MM.1S (cell line): ENCODE measurements around the gene GATA5.

Source experiments
- DNase-seq: peaks from one replicate; pipeline ENCODE4 v3.0.0-alpha.2; 2015
- H2AFZ ChIP-seq: fragments of 300-600 bp; sonication (generic); 2 replicates; pipeline ENCODE4 v1.6.0; 2016; ENCODE audit warnings: antibody characterized with exemption, low read length
- H3F3A ChIP-seq: fragments of 300-600 bp; sonication (generic); 2 replicates; pipeline ENCODE4 v1.6.1; 2016; ENCODE audit warnings: mild to moderate bottlenecking, antibody characterized with exemption, low read length, moderate library complexity, mixed read lengths; ENCODE audit not compliant: insufficient read depth
- H3K27ac ChIP-seq: fragments of 300-600 bp; sonication (generic); 2 replicates; pipeline ENCODE4 v1.5.1; 2016; ENCODE audit warnings: mild to moderate bottlenecking, low read length
- H3K27me3 ChIP-seq: fragments of 300-600 bp; sonication (generic); replicated peaks from 2 replicates; pipeline ENCODE4 v1.6.0; 2016; ENCODE audit warnings: low read length; ENCODE audit not compliant: insufficient read depth
- H3K36me3 ChIP-seq: fragments of 300-600 bp; sonication (generic); replicated peaks from 2 replicates; pipeline ENCODE4 v1.6.1; 2016; ENCODE audit warnings: mild to moderate bottlenecking, low read length, mixed read lengths; ENCODE audit not compliant: insufficient read depth
- H3K4me1 ChIP-seq: fragments of 300-600 bp; sonication (generic); 2 replicates; pipeline ENCODE4 v1.6.1; 2016; ENCODE audit warnings: low read length, mixed read lengths
- H3K4me2 ChIP-seq: fragments of 300-600 bp; sonication (generic); 2 replicates; pipeline ENCODE4 v1.6.0; 2016; ENCODE audit warnings: low read depth, low read length
- H3K4me3 ChIP-seq: fragments of 300-600 bp; sonication (generic); 2 replicates; pipeline ENCODE4 v1.5.1; 2016; ENCODE audit warnings: low read length, mixed read lengths
- H3K79me2 ChIP-seq: fragments of 300-600 bp; sonication (generic); 2 replicates; pipeline ENCODE4 v1.6.1; 2016; ENCODE audit warnings: mixed run types, low read length, mixed read lengths
- H3K9ac ChIP-seq: fragments of 300-600 bp; sonication (generic); 2 replicates; pipeline ENCODE4 v1.6.1; 2016; ENCODE audit warnings: low read length, mixed read lengths
- H3K9me2 ChIP-seq: fragments of 300-600 bp; sonication (generic); replicated peaks from 2 replicates; pipeline ENCODE4 v1.6.1; 2016; ENCODE audit warnings: mild to moderate bottlenecking, low read length, mixed read lengths; ENCODE audit not compliant: insufficient read depth
- H3K9me3 ChIP-seq: fragments of 300-600 bp; sonication (generic); replicated peaks from 2 replicates; pipeline ENCODE4 v1.6.1; 2016; ENCODE audit warnings: mild to moderate bottlenecking, low read length, mixed read lengths; ENCODE audit not compliant: insufficient read depth
- H4K20me1 ChIP-seq: fragments of 300-600 bp; sonication (generic); 2 replicates; pipeline ENCODE4 v1.6.1; 2016; ENCODE audit warnings: mild to moderate bottlenecking, low read length, moderate library complexity, mixed read lengths; ENCODE audit not compliant: insufficient read depth
- CTCF ChIP-seq: fragments of 300-600 bp; sonication (generic); IDR thresholded peaks from 2 replicates; pipeline ENCODE4 v1.5.1; 2016; ENCODE audit warnings: antibody characterized with exemption, low read length, mixed read lengths
- EZH2 ChIP-seq: fragments of 300-600 bp; sonication (generic); optimal IDR thresholded peaks from 2 replicates; pipeline ENCODE3; 2017; ENCODE audit warnings: low read depth, mild to moderate bottlenecking, antibody characterized with exemption, low read length, mixed read lengths
- EZH2phosphoT487 ChIP-seq: fragments of 300-600 bp; sonication (generic); IDR thresholded peaks from 2 replicates; pipeline ENCODE4 v1.6.1; 2018; ENCODE audit warnings: antibody characterized with exemption, low read length

GATA5 gene

GRCh38 chr20:62518911-62519310 lies 43.1 kb upstream of the GATA5 start:
- Histone ChIP-seq H3K79me2 (no peaks in the 10 kb centered on the region), H3K9me3 (no peaks in the 10 kb centered on the region), H3K27me3 (peaks cover 94% of the 10 kb centered on the region), H3K9ac (no peak overlapping the region), H3F3A (no peaks in the 10 kb centered on the region), H3K27ac (no peak overlapping the region), H3K4me1 (no peaks in the 10 kb centered on the region), H3K36me3 (no peaks in the 10 kb centered on the region), H3K9me2 (no peaks in the 10 kb centered on the region), H2AFZ (no peak overlapping the region), H4K20me1 (no peaks in the 10 kb centered on the region), H3K4me3 (no peak overlapping the region), H3K4me2 (no peak overlapping the region)
- no peak for DNase-seq
- no peak for TF ChIP-seq EZH2
- no peak for TF ChIP-seq CTCF
- no peak for TF ChIP-seq EZH2phosphoT487

GRCh38 chr20:62517901-62518610 lies 42.3 kb upstream of the GATA5 start:
- no peak overlapping the region for H3K4me2 ChIP-seq
- no peaks in the 10 kb centered on the region for H3K9me2 ChIP-seq
- peaks cover 94% of the 10 kb centered on the region for H3K27me3 ChIP-seq
- H3K4me1 ChIP-seq: no peaks in the 10 kb centered on the region
- no peak overlapping the region for H3K4me3 ChIP-seq
- H3K79me2 ChIP-seq: no peaks in the 10 kb centered on the region
- no peaks in the 10 kb centered on the region for H3K36me3 ChIP-seq
- H2AFZ ChIP-seq: no peak overlapping the region
- H3F3A ChIP-seq: no peaks in the 10 kb centered on the region
- no peaks in the 10 kb centered on the region for H3K9me3 ChIP-seq
- no peak overlapping the region for H3K27ac ChIP-seq
- no peak for TF ChIP-seq EZH2
- TF ChIP-seq CTCF: no peak
- no peak for TF ChIP-seq EZH2phosphoT487
- no peak for DNase-seq
- no peaks in the 10 kb centered on the region for H4K20me1 ChIP-seq
- H3K9ac ChIP-seq: no peak overlapping the region

- H3K27me3 ChIP-seq: peaks cover 94% of the 10 kb centered on the region
- H3K9me2 ChIP-seq: no peaks in the 10 kb centered on the region
- no peak overlapping the region for H3K27ac ChIP-seq
- DNase-seq: no peak
- H3K9me3 ChIP-seq: no peaks in the 10 kb centered on the region
- H2AFZ ChIP-seq: no peak overlapping the region
- H3F3A ChIP-seq: no peaks in the 10 kb centered on the region
- no peaks in the 10 kb centered on the region for H3K36me3 ChIP-seq
- no peaks in the 10 kb centered on the region for H3K4me1 ChIP-seq
- H3K4me3 ChIP-seq: no peak overlapping the region
- no peak overlapping the region for H3K9ac ChIP-seq
- no peak overlapping the region for H3K4me2 ChIP-seq
- H3K79me2 ChIP-seq: no peaks in the 10 kb centered on the region
- H4K20me1 ChIP-seq: no peaks in the 10 kb centered on the region
- no peak for TF ChIP-seq EZH2phosphoT487
- TF ChIP-seq EZH2: no peak
- no peak for TF ChIP-seq CTCF
Observed at GRCh38 chr20:62517168-62517567, 41.4 kb upstream of the GATA5 start.
